Measurements from ENCODE around the gene ARRDC3.

ARRDC3 gene

GRCh38 chr5:91381774-91382359 is 1.2 kb downstream of the ARRDC3 start:
- H3K9me3 Mint-ChIP-seq: no peaks in the 10 kb centered on the region
- peaks cover 23% of the 10 kb centered on the region for H3K36me3 Mint-ChIP-seq (ENCODE audit: low read depth)
- no peak for TF ChIP-seq CTCF (IDR thresholded peaks at IDR 0.05)
- H3K27me3 Mint-ChIP-seq (ENCODE audit: low read depth, poor library complexity): no peaks in the 10 kb centered on the region
- DNase-seq: peak; percentile 67
- H3K27ac Mint-ChIP-seq: peak overlapping the region; percentile 99
- peak overlapping the region; percentile 96 for H3K4me3 Mint-ChIP-seq
- peaks cover 38% of the 10 kb centered on the region for H3K4me1 Mint-ChIP-seq

GRCh38 chr5:91381239-91381773 is 1.8 kb downstream of the ARRDC3 start:
- Mint-ChIP-seq H3K27ac (peak overlapping the region; percentile 99), H3K4me3 (peak overlapping the region; percentile 96), H3K9me3 (no peaks in the 10 kb centered on the region), H3K36me3 (ENCODE audit: low read depth) (peaks cover 27% of the 10 kb centered on the region), H3K27me3 (ENCODE audit: low read depth, poor library complexity) (no peaks in the 10 kb centered on the region), H3K4me1 (peaks cover 40% of the 10 kb centered on the region)
- no peak for DNase-seq
- no peak for TF ChIP-seq CTCF (IDR thresholded peaks at IDR 0.05)

- Mint-ChIP-seq H3K27ac (peak overlapping the region; percentile 99), H3K4me1 (peaks cover 40% of the 10 kb centered on the region), H3K27me3 (ENCODE audit: low read depth, poor library complexity) (no peaks in the 10 kb centered on the region), H3K4me3 (peak overlapping the region; percentile 96), H3K9me3 (no peaks in the 10 kb centered on the region), H3K36me3 (ENCODE audit: low read depth) (peaks cover 34% of the 10 kb centered on the region)
- no peak for TF ChIP-seq CTCF (IDR thresholded peaks at IDR 0.05)
- peak; percentile 99 for DNase-seq
Observed at GRCh38 chr5:91380491-91381238, 2.5 kb downstream of the ARRDC3 start.

- Mint-ChIP-seq H3K36me3 (ENCODE audit: low read depth) (peaks cover 40% of the 10 kb centered on the region), H3K27ac (peak overlapping the region; percentile 100), H3K4me3 (peak overlapping the region; percentile 96), H3K4me1 (peaks cover 41% of the 10 kb centered on the region), H3K27me3 (ENCODE audit: low read depth, poor library complexity) (no peaks in the 10 kb centered on the region), H3K9me3 (no peaks in the 10 kb centered on the region)
- DNase-seq: peak; percentile 96
- TF ChIP-seq CTCF (IDR thresholded peaks at IDR 0.05): no peak
Observed at GRCh38 chr5:91379914-91380490, 3.1 kb downstream of the ARRDC3 start.

- H3K4me3 Mint-ChIP-seq: peak overlapping the region; percentile 96
- no peaks in the 10 kb centered on the region for H3K27me3 Mint-ChIP-seq (ENCODE audit: low read depth, poor library complexity)
- H3K27ac Mint-ChIP-seq: peak overlapping the region; percentile 100
- H3K9me3 Mint-ChIP-seq: no peaks in the 10 kb centered on the region
- H3K36me3 Mint-ChIP-seq (ENCODE audit: low read depth): peaks cover 47% of the 10 kb centered on the region
- TF ChIP-seq CTCF (IDR thresholded peaks at IDR 0.05): no peak
- peaks cover 38% of the 10 kb centered on the region for H3K4me1 Mint-ChIP-seq
- DNase-seq: no peak
Observed at GRCh38 chr5:91379246-91379913, 3.7 kb downstream of the ARRDC3 start.

Data from nephron progenitor cell (in vitro differentiated cells).